Heart right ventricle (tissue), 16 donors: Measurements from ENCODE around the gene BMP15. TPM values are rescaled to one million over a fixed set of nuclear protein-coding genes. Genes with fewer than 3 reads are reported as not detected.

Experiments
- ATAC-seq, 8 donors: fragments of 200-7000 bp; cut with Tn5 transposase; one replicate each; pipeline ENCODE4 v1.9.1; 2020; ENCODE audit warnings: mild to moderate bottlenecking in 8 of 8, moderate library complexity in 8 of 8, moderate number of reproducible peaks in 1 of 8
- DNase-seq, 2 donors: peaks; one replicate each; pipeline ENCODE4 v3.0.0-alpha.2; 2020
- H3K27ac ChIP-seq, 10 donors: fragments of 200-600 bp; sonication (generic) in 2 of 10; one replicate each; pipeline versions ENCODE4 v1.5.0 to v1.8.0; 2020 to 2022; ENCODE audit warnings: mild to moderate bottlenecking in 3 of 10
- H3K27me3 ChIP-seq, 7 donors: fragments of 200-600 bp; one replicate each; pipeline ENCODE4 v1.8.0; 2021 to 2022; ENCODE audit warnings: mild to moderate bottlenecking in 2 of 7
- H3K36me3 ChIP-seq, 9 donors: fragments of 200-600 bp; sonication (generic) in 1 of 9; one replicate each; pipeline versions ENCODE4 v1.5.0 to v1.8.0; 2020 to 2022; ENCODE audit warnings: mild to moderate bottlenecking in 2 of 9
- H3K4me1 ChIP-seq, 9 donors: fragments of 200-600 bp; sonication (generic) in 1 of 9; one replicate each; pipeline versions ENCODE4 v1.5.0 to v1.8.0; 2020 to 2022; ENCODE audit warnings: mild to moderate bottlenecking in 4 of 9
- H3K4me3 ChIP-seq, 10 donors: fragments of 200-600 bp; sonication (generic) in 2 of 10; one replicate each; pipeline versions ENCODE4 v1.5.0 to v1.8.0; 2020 to 2022; ENCODE audit warnings: mild to moderate bottlenecking in 7 of 10, moderate library complexity in 2 of 10
- H3K9me3 ChIP-seq, 11 donors: fragments of 200-600 bp in 10 of 11; sonication (generic) in 2 of 11; one replicate each; pipeline versions ENCODE4 v1.5.0 to v1.8.0; 2013 to 2022; ENCODE audit warnings: mild to moderate bottlenecking in 2 of 11, control low read depth in 1 of 11, moderate library complexity in 1 of 11
- CTCF ChIP-seq, 9 donors: fragments of 200-600 bp; sonication (generic) in 2 of 9; IDR thresholded peaks; one replicate each; pipeline versions ENCODE4 v1.5.0 to v1.8.0; 2021 to 2022; ENCODE audit warnings: antibody characterized with exemption in 9 of 9, mild to moderate bottlenecking in 5 of 9, moderate library complexity in 1 of 9
- WGBS, 2 donors: extraction: QIAGEN DNeasy Blood & Tissue Kit; methylation state at CpG; one replicate each; pipeline ENCODE4 v1.1.7; 2013; ENCODE audit warnings: inconsistent platforms in 1 of 2; 5-methylcytosine and 5-hydroxymethylcytosine counted together
- intact Hi-C, 10 donors: fragments of 100-400 bp; cut with DNase I; formaldehyde crosslinking; loops; one replicate each; pipeline versions ENCODE4 v1.11.1 to v1.14.2; 2022
- polyA plus RNA-seq, 2 donors: library from polyadenylated mRNA; stranded (reverse); fragments of 200-250 nt; gene quantifications; one replicate each; pipeline ENCODE4 v1.2.3, GENCODE V29; 2013
- total RNA-seq, 10 donors: library from RNA; stranded (reverse); fragmentation: NEBNext Ultra II Directional in 3 of 10; extraction: Animal tissue kit (Norgen Biotek cat#: 25700) in 3 of 10; gene quantifications; one replicate each; pipeline versions ENCODE4 v1.2.1 to v1.2.4, GENCODE V29; 2021 to 2023
- donor health status: Arrhythmogenic right ventricular cardiomyopathy.
- donor health status: ischemic (EF 13 %, LVEDD 7.1; RV severe dilation, severe dysfunction).
- donor health status: healthy with polysubstance abuse.
- donor health status: DM: no; HTN: yes; CAD: no.
- donor health status: DM: no; HTN: no; CAD: no.
- donor health status: ischemic (EF 25% LVEDD 6.9; RV normal size, moderate dysfunction).
- donor health status: ischemic (EF 25% LVEDD 5.7; RV mildly dilated, moderate dysfunction).
- donor health status: healthy.
- donor health status: DM: yes; HTN: yes; CAD: no.
- donor health status: Ischemic cardiomyopathy.
- donor health status: ischemic (EF 35%, LVEDD 5.7; RV mildly dilated, moderate dysfunction).
- donor health status: nonischemic (EF 11% LVEDD 7.7; RV severe dilation, severe dysfunction).
- donor health status: DM: yes; HTN: yes; CAD: no.
- donor health status: PGD.
- donor health status: ischemic (EF 29% LVEDD 5.4; RV normal size, mild dysfunction).
- donor health status: nonischemic (EF 23%, LVEDD 6.1; RV moderate dilation, normal function).

The BMP15 gene
- total and polyA plus RNA-seq, 12 donors: not detected

- H3K36me3 ChIP-seq: no peaks in the 10 kb centered on the region
- intact Hi-C loops: no loop called here
- ATAC-seq: no peak
- H3K27ac ChIP-seq: no peak overlapping the region
- peaks cover 0 to 45% (median 0%) of the 10 kb centered on the region in 7 donors for H3K27me3 ChIP-seq
- H3K9me3 ChIP-seq: no peaks in the 10 kb centered on the region
- WGBS, 2 donors: 53 to 55% methylated on average over 3 of the region's 3 CpGs
- no peak for TF ChIP-seq CTCF (IDR thresholded peaks at IDR 0.05)
- no peak overlapping the region for H3K4me3 ChIP-seq
- no peak for DNase-seq
- H3K4me1 ChIP-seq: no peaks in the 10 kb centered on the region
Observed at GRCh38 chrX:50874876-50875275, 35.7 kb upstream of the BMP15 start.

DNA sequence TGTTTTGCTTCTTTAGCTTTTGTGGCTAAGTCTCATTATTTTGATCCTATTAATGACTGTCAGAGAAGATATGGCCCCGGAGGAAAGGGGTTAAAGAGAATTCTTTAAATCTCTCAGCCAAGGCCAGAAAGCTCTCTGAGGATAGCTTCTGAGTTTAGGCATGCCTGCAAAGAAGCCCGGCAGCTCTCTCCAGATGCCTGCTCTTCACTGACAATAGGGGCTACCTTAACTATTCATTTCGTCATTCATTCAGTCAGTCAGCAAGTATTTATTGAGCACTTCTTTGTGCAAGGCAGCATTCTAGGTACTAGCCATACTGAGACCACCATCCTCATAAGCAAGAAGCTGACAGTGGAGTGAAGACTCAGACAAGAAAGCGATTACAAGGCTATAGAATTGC lies 34.0 kb upstream of the BMP15 start:
- intact Hi-C loops: no loop called here
- ATAC-seq: no peak
- H3K4me3 ChIP-seq: no peak overlapping the region
- no peak for DNase-seq
- TF ChIP-seq CTCF (IDR thresholded peaks at IDR 0.05): no peak
- peaks cover 0 to 30% (median 0%) of the 10 kb centered on the region in 7 donors for H3K27me3 ChIP-seq
- no peaks in the 10 kb centered on the region for H3K4me1 ChIP-seq
- 62 to 64% methylated on average over 4 of the region's 4 CpGs for WGBS, 2 donors
- no peaks in the 10 kb centered on the region for H3K9me3 ChIP-seq
- no peak overlapping the region for H3K27ac ChIP-seq
- no peaks in the 10 kb centered on the region for H3K36me3 ChIP-seq

- DNase-seq: peak in 1 of 2 donors; percentile 9
Observed at GRCh38 chrX:50877310-50877709, 33.2 kb upstream of the BMP15 start.

GRCh38 chrX:50881028-50881427 lies 29.5 kb upstream of the BMP15 start:
- intact Hi-C loops: no loop called here
- H3K36me3 ChIP-seq: no peaks in the 10 kb centered on the region
- H3K9me3 ChIP-seq: no peaks in the 10 kb centered on the region
- H3K4me1 ChIP-seq: no peaks in the 10 kb centered on the region
- H3K27ac ChIP-seq: no peak overlapping the region
- no peak overlapping the region for H3K4me3 ChIP-seq
- ATAC-seq: no peak
- DNase-seq: no peak
- peaks cover 0 to 29% (median 0%) of the 10 kb centered on the region in 7 donors for H3K27me3 ChIP-seq
- TF ChIP-seq CTCF (IDR thresholded peaks at IDR 0.05): no peak

More at GRCh38 chrX:50877310-50877709, 33.2 kb upstream of the BMP15 start:
- Histone ChIP-seq H3K36me3 (no peaks in the 10 kb centered on the region), H3K27ac (no peak overlapping the region), H3K9me3 (no peaks in the 10 kb centered on the region), H3K4me1 (no peaks in the 10 kb centered on the region), H3K27me3 (peaks cover 0 to 25% (median 0%) of the 10 kb centered on the region in 7 donors), H3K4me3 (no peak overlapping the region)
- no peak for TF ChIP-seq CTCF (IDR thresholded peaks at IDR 0.05)
- intact Hi-C loops: no loop called here
- ATAC-seq: peak in 3 of 8 donors; percentile 11 to 53 (median 33)
- 63 to 78% methylated on average over 6 of the region's 6 CpGs for WGBS, 2 donors
